Epithelial cell of esophagus (primary cell): ENCODE data around the gene LCMT2.

Experiments
- DNase-seq: peaks from one replicate; pipeline ENCODE4 v3.0.0; 2010; ENCODE audit warnings: low read depth
- H3K4me3 ChIP-seq: 2 replicates; pipeline ENCODE4 v1.5.1; 2011; ENCODE audit warnings: mild to moderate bottlenecking, low read length, control low read depth
- TF ChIP-seq, protein P1 (sequence below): IDR thresholded peaks from 2 replicates; pipeline ENCODE4 v1.5.1; 2011; ENCODE audit warnings: low read depth, mild to moderate bottlenecking, low read length, control low read depth, inconsistent platforms; ENCODE audit not compliant: insufficient read depth; ENCODE audit errors: missing control alignments

Gene LCMT2

DNA sequence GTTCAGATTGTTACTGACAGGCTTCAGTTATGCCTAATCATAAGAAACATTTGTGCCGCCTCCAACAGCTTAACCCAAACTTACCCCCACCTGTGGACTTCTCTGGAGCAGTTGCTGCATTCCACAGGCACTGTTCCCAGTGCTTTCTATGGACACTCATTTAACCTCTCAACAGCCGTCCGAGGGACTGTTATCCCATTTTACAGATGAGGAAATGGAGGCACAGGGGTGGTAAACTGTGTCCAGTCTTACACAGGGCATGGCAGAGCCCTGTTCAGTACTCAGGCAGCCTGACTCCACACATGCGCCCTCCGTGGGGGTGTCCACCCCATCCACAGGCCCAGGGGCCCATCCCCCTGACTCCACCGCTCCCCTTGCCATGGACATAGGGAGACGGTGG, 49.4 kb downstream of the LCMT2 start:
- no peak for DNase-seq
- TF ChIP-seq, protein P1, sequence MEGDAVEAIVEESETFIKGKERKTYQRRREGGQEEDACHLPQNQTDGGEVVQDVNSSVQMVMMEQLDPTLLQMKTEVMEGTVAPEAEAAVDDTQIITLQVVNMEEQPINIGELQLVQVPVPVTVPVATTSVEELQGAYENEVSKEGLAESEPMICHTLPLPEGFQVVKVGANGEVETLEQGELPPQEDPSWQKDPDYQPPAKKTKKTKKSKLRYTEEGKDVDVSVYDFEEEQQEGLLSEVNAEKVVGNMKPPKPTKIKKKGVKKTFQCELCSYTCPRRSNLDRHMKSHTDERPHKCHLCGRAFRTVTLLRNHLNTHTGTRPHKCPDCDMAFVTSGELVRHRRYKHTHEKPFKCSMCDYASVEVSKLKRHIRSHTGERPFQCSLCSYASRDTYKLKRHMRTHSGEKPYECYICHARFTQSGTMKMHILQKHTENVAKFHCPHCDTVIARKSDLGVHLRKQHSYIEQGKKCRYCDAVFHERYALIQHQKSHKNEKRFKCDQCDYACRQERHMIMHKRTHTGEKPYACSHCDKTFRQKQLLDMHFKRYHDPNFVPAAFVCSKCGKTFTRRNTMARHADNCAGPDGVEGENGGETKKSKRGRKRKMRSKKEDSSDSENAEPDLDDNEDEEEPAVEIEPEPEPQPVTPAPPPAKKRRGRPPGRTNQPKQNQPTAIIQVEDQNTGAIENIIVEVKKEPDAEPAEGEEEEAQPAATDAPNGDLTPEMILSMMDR, result no peak
- H3K4me3 ChIP-seq, result no peak overlapping the region

DNA sequence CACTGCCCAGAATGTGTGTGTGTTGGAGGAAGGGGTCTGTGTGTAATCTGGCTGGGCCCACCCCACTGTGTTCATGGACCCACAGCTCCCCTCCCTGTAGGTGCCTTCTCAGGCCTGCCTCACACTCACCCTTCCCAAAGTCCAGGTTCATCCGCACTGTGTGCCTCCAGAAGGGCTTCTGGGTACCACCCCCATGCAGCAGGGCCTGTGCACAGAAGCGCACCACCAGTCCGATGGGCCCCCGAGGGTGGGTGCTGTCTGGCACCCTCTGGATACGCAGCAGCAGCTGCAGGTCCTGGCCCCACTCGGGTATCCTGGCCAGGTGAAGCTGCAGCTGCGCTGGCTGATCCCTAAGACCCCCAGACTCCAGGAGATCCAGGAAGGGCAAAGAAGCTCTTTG, 50.9 kb downstream of the LCMT2 start:
- no peak for DNase-seq
- TF ChIP-seq, protein P1, result no peak
- H3K4me3 ChIP-seq, result no peak overlapping the region

DNA sequence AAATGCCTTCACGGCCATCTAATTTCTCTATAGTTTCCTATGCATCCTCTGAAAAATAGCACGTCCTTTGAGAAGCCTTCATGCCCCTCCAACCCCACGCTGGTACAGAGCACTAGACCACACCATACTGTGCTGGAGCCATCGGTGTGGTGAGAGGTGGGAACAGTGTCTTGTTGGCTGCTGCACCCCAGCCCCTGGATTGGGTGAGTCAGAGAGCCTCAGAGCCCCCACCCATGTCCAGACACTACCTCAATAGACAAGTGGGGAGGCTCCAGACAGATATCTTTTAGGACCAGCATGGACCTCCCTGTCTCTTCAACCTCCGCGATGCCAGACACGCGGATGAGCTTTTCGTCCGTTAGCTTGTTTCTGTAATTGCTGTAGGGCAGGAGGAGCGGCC, 51.5 kb downstream of the LCMT2 start:
- TF ChIP-seq, protein P1, result no peak
- H3K4me3 ChIP-seq, result no peak overlapping the region
- DNase-seq, result no peak

DNA sequence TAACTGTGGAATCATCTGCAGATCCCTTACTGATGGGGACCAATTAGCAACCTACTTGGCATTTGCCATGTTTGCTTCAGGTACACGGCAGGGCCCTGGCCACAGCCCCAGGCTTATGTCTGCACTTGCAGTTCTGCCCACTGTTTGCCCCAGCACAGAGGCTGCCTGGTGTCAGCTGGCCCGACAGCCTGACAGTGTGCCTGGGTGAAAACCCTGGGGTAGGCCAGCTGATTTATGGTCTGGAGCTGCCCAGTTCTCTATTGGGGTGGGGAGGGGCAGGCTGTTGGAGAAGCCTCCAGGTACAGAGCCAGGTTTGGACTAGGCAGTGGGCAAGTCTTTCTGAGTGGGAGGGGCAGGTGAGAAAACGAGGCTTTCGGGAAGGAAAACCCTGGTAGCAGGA, 52.5 kb downstream of the LCMT2 start:
- DNase-seq, result no peak
- TF ChIP-seq, protein P1, result no peak
- no peak overlapping the region for H3K4me3 ChIP-seq

DNA sequence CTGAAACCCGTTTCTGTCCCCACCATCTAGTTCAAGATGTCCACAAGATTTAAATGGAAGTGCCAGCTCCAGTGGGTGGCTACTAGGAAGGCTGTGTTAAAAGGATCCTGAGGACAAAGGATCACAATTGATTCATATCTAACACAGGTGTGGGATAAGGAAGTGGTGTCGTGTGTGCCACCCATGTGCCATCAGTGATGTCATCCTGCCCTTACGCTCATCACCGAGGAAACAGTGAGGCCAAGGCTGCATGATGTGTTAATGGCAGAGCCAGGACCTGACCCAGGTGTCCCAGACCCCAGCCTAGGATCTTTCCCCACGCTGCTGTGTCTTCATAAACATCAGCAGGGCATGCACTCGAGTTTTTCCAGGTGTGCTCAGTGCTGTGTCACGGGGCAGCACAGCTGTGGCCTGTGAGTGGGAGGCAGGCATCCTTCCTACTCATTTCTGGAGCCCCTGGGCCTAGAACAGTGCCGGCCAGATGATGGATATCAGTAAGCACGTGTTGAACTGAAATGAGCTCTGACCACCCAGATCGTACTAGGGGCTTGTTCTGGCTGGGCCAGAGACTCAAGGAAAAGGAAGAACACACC, 53.0 kb downstream of the LCMT2 start:
- TF ChIP-seq, protein P1, result no peak
- DNase-seq, result no peak

DNA sequence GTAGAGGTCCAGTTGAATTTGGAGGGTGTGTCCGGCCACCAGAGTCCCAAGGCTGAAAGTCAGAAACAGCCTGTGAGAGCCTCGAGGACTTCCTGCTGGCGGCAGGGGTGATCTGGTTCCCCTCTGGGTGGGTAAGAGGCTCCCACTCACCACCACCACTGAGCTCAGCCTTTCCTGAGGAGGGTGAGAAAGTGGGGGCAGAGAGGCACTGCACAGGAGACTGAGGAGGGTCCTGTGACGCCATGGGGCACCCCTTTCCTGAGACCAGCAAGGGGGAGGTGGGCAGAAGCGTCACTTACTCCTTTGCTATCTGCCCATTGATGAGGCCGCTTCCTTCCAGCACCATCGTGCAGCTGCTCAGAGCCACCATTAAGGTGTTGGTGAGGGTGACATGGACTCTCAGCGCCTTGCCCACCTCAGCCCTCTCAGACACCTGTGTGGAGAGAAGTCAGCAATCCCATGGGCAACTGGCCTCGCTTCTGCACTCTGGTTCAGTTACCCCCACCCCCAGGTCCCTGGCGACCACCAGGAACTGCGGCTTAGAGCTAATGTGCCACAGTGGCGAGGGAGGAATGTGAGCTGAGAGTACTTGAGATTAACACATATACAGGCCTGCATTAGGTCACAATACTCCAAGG, 53.7 kb downstream of the LCMT2 start:
- H3K4me3 ChIP-seq, result no peak overlapping the region
- TF ChIP-seq, protein P1, result no peak
- no peak for DNase-seq

More for the DNA sequence above, 53.0 kb downstream of the LCMT2 start:
- no peak overlapping the region for H3K4me3 ChIP-seq
